ENCODE measurements around the gene KRTAP10-12. TPM values are rescaled to one million over a fixed set of nuclear protein-coding genes. Genes with fewer than 3 reads are reported as not detected.

Gene KRTAP10-12
- total and polyA plus RNA-seq, 2 of the 13 experiments (the other 11 are each of a cell fraction or from before 2014, with no cell fraction given): not detected

GRCh38 chr21:44700101-44701022, 3.4 kb downstream of the KRTAP10-12 start (continued):
- TF ChIP-seq MAFG (CRISPR knock-in tag; IDR thresholded peaks at IDR 0.05) (no peak), MLXIP (CRISPR knock-in tag; IDR thresholded peaks at IDR 0.05; ENCODE audit: borderline replicate concordance) (no peak), CENPBD1 (CRISPR knock-in tag; IDR thresholded peaks at IDR 0.05; ENCODE audit: borderline replicate concordance, low read depth) (no peak), ZNF460 (CRISPR knock-in tag; IDR thresholded peaks at IDR 0.05; ENCODE audit: borderline replicate concordance) (no peak), ZNF878 (CRISPR knock-in tag; IDR thresholded peaks at IDR 0.05) (no peak), NFATC3 (CRISPR knock-in tag; IDR thresholded peaks at IDR 0.05) (no peak), JDP2 (CRISPR knock-in tag; IDR thresholded peaks at IDR 0.05; ENCODE audit: borderline replicate concordance) (no peak), ZNF484 (CRISPR knock-in tag; IDR thresholded peaks at IDR 0.05; ENCODE audit: borderline replicate concordance, low read depth) (no peak), ZNF34 (CRISPR knock-in tag; IDR thresholded peaks at IDR 0.05; ENCODE audit: borderline replicate concordance) (no peak), NBN (conservative IDR thresholded peaks at IDR 0.05) (no peak), ZNF773 (CRISPR knock-in tag; IDR thresholded peaks at IDR 0.05; ENCODE audit: borderline replicate concordance) (no peak), ZNF543 (CRISPR knock-in tag; IDR thresholded peaks at IDR 0.05) (no peak), ZNF275 (CRISPR knock-in tag; IDR thresholded peaks at IDR 0.05; ENCODE audit: borderline replicate concordance) (no peak)
- TF ChIP-seq, protein P1, sequence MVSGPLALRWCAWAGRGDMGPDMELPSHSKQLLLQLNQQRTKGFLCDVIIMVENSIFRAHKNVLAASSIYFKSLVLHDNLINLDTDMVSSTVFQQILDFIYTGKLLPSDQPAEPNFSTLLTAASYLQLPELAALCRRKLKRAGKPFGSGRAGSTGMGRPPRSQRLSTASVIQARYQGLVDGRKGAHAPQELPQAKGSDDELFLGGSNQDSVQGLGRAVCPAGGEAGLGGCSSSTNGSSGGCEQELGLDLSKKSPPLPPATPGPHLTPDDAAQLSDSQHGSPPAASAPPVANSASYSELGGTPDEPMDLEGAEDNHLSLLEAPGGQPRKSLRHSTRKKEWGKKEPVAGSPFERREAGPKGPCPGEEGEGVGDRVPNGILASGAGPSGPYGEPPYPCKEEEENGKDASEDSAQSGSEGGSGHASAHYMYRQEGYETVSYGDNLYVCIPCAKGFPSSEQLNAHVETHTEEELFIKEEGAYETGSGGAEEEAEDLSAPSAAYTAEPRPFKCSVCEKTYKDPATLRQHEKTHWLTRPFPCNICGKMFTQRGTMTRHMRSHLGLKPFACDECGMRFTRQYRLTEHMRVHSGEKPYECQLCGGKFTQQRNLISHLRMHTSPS (CRISPR knock-in tag; IDR thresholded peaks at IDR 0.05; ENCODE audit: low read depth): no peak
- TF ChIP-seq, protein P2, sequence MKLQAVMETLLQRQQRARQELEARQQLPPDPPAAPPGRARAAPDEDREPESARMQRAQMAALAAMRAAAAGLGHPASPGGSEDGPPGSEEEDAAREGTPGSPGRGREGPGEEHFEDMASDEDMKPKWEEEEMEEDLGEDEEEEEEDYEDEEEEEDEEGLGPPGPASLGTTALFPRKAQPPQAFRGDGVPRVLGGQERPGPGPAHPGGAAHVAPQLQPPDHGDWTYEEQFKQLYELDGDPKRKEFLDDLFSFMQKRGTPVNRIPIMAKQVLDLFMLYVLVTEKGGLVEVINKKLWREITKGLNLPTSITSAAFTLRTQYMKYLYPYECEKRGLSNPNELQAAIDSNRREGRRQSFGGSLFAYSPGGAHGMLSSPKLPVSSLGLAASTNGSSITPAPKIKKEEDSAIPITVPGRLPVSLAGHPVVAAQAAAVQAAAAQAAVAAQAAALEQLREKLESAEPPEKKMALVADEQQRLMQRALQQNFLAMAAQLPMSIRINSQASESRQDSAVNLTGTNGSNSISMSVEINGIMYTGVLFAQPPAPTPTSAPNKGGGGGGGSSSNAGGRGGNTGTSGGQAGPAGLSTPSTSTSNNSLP (IDR thresholded peaks at IDR 0.05; ENCODE audit: low read depth, low read length): no peak
- TF ChIP-seq, protein P3, sequence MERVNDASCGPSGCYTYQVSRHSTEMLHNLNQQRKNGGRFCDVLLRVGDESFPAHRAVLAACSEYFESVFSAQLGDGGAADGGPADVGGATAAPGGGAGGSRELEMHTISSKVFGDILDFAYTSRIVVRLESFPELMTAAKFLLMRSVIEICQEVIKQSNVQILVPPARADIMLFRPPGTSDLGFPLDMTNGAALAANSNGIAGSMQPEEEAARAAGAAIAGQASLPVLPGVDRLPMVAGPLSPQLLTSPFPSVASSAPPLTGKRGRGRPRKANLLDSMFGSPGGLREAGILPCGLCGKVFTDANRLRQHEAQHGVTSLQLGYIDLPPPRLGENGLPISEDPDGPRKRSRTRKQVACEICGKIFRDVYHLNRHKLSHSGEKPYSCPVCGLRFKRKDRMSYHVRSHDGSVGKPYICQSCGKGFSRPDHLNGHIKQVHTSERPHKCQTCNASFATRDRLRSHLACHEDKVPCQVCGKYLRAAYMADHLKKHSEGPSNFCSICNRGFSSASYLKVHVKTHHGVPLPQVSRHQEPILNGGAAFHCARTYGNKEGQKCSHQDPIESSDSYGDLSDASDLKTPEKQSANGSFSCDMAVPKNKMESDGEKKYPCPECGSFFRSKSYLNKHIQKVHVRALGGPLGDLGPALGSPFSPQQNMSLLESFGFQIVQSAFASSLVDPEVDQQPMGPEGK (CRISPR knock-in tag; IDR thresholded peaks at IDR 0.05): peak; percentile 43; the same call in 1 of the 2 replicates
